Fibroblast of the aortic adventitia (primary cell): ENCODE data around the gene SCUBE1. TPM values are rescaled to one million over a fixed set of nuclear protein-coding genes. Genes with fewer than 3 reads are reported as not detected.

ENCODE experiments used
- DNase-seq: peaks from one replicate; pipeline ENCODE4 v3.0.0-alpha.2; 2010; ENCODE audit warnings: low read depth
- H3K4me3 ChIP-seq: 2 replicates; pipeline ENCODE4 v1.5.1; 2011; ENCODE audit warnings: low read depth, mild to moderate bottlenecking, control low read depth, low read length, moderate library complexity
- total RNA-seq: library from RNA; depleted of rRNA; stranded (reverse); fragments of >200 nt; gene quantifications from 2 replicates; pipeline ENCODE4 v1.2.3, GENCODE V29; 2012; ENCODE audit warnings: low replicate concordance
- TF ChIP-seq, protein P1 (sequence below): IDR thresholded peaks from 2 replicates; pipeline ENCODE4 v1.5.1; 2011; ENCODE audit warnings: mild to moderate bottlenecking, low read length, control low read depth, inconsistent platforms; ENCODE audit not compliant: insufficient read depth

Gene SCUBE1
- total RNA-seq, 1 donor, result not detected

DNA sequence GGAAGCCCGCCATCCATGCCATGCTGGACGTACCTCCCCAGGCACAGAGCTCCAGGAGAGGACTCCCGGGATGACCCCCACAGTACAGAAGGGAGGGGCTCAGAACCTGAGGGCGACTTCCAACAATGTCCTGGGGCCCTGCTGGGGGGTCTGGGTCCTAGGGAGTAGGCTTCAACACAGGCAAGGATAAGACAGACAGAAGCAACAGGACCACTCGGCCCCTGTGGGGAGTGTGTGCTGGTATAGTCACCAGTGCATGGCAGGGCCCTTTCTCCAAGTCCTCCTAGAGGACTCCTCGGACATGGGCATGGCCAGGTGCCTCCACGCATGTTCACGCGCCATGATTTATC, 173.1 kb downstream of the SCUBE1 start:
- TF ChIP-seq, protein P1, sequence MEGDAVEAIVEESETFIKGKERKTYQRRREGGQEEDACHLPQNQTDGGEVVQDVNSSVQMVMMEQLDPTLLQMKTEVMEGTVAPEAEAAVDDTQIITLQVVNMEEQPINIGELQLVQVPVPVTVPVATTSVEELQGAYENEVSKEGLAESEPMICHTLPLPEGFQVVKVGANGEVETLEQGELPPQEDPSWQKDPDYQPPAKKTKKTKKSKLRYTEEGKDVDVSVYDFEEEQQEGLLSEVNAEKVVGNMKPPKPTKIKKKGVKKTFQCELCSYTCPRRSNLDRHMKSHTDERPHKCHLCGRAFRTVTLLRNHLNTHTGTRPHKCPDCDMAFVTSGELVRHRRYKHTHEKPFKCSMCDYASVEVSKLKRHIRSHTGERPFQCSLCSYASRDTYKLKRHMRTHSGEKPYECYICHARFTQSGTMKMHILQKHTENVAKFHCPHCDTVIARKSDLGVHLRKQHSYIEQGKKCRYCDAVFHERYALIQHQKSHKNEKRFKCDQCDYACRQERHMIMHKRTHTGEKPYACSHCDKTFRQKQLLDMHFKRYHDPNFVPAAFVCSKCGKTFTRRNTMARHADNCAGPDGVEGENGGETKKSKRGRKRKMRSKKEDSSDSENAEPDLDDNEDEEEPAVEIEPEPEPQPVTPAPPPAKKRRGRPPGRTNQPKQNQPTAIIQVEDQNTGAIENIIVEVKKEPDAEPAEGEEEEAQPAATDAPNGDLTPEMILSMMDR, result no peak
- no peak overlapping the region for H3K4me3 ChIP-seq
- DNase-seq, result no peak

- DNase-seq, result no peak
- no peak overlapping the region for H3K4me3 ChIP-seq
- TF ChIP-seq, protein P1, result no peak
Measured at GRCh38 chr22:43169310-43170130, 173.7 kb downstream of the SCUBE1 start.

DNA sequence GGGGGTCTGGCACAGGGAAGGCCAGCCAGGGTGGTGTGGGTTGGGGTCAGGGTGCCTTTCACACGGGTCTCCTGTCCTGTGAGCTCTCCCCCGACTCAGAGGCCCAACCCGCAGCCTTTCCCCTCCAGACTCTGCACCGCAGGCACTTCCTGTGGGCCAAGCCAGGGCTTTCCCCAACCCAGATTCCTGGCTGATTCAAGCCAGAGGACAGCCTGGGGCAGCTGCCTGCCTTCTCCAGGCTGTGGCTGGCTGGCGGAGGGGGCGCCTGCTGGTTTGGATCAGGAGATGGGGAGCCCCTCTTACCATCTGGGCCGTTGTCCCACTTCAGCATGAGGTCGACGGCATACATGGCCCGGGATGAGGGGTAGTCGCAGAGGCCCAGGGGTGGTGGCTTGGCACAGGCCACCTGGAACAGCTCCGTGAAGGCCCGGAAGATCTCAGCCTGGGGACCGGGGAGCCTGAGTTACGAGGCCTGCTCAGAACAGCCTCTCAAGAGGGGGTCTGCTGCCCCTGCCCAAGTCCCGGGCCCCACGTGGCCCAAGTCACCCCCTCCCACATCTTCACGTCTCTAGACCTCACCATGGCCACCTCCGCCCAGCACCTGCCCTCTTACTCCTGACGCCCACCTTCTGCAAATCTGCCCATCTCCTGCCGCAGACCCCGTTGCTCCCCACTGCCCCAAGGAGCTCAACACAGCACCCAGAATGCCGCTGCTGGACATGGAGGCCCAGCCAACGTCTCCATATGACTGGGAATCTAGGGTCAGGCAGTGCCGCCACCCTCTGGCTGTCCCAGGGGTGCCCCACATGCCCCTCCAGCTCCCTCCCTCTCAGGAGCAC, 174.5 kb downstream of the SCUBE1 start:
- DNase-seq, result peak; percentile 61
- TF ChIP-seq, protein P1, result no peak
- no peak overlapping the region for H3K4me3 ChIP-seq

GRCh38 chr22:43167001-43167589, 176.1 kb downstream of the SCUBE1 start:
- H3K4me3 ChIP-seq, result no peak overlapping the region
- TF ChIP-seq, protein P1, result no peak
- DNase-seq, result no peak

GRCh38 chr22:43166132-43166930, 176.8 kb downstream of the SCUBE1 start:
- DNase-seq, result no peak
- TF ChIP-seq, protein P1, result no peak
- no peak overlapping the region for H3K4me3 ChIP-seq

GRCh38 chr22:43164636-43165035, 178.5 kb downstream of the SCUBE1 start:
- no peak overlapping the region for H3K4me3 ChIP-seq
- no peak for DNase-seq
- TF ChIP-seq, protein P1, result no peak
